ENCODE data around the gene CEP55.
A peak's percentile ranks its signal among the peaks of the same experiment; 100 is the strongest.

CEP55 gene

DNA sequence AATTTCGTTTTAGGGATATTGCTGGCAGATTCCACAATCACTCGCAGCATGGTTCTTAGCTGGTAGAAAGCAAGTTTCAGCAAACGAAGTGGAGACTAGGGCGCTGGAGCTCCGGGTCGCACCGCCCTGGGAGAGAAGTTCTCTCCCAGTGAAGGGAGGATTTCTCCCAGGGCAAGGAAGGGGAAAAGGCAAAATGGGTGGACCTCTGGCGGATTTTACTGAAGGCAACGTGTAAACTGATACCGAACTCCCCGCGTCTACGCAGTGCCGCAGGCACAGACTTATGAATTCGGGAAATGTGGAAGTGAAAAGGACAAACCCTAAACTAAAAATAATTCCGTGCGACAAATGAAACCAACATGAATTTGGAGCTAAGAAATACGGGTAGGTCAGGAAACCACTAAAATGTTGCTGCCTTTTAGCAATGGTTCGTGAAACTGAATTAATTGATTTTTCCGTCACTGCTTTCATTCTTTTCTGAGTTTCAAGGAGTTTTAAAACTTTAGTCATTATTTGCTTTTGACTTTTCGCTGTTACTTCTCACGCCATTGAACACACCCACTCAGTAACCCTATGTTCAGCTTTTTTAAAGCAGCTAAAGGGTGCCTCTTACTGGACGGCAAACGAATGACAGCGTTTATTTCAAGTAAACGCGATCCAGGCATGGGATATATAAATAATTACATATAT lies 14.1 kb upstream of the CEP55 start, which contains the start of gene MYOF:
TSS of gene MYOF (minus strand) at position 190 of the 690 bp plus-strand sequence. CDS start at position 50, 140 bp downstream.
- TF ChIP-seq, protein P1, sequence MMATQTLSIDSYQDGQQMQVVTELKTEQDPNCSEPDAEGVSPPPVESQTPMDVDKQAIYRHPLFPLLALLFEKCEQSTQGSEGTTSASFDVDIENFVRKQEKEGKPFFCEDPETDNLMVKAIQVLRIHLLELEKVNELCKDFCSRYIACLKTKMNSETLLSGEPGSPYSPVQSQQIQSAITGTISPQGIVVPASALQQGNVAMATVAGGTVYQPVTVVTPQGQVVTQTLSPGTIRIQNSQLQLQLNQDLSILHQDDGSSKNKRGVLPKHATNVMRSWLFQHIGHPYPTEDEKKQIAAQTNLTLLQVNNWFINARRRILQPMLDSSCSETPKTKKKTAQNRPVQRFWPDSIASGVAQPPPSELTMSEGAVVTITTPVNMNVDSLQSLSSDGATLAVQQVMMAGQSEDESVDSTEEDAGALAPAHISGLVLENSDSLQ (IDR thresholded peaks at IDR 0.05) = no peak
- TF ChIP-seq BHLHE40 (IDR thresholded peaks at IDR 0.05; ENCODE audit: borderline replicate concordance) (no peak), ARNT (IDR thresholded peaks at IDR 0.05) (no peak), SP1 (IDR thresholded peaks at IDR 0.05) (no peak), CTBP1 (IDR thresholded peaks at IDR 0.05; ENCODE audit: borderline replicate concordance) (no peak), ZNF384 (IDR thresholded peaks at IDR 0.05) (no peak), ELF4 (IDR thresholded peaks at IDR 0.05) (no peak), LEF1 (IDR thresholded peaks at IDR 0.05; ENCODE audit: borderline replicate concordance) (no peak), HDGF (IDR thresholded peaks at IDR 0.05; ENCODE audit: borderline replicate concordance) (no peak), TARDBP (IDR thresholded peaks at IDR 0.05) (no peak), SUZ12 (IDR thresholded peaks at IDR 0.05) (no peak), FOXK2 (IDR thresholded peaks at IDR 0.05) (no peak), NFRKB (IDR thresholded peaks at IDR 0.05) (no peak), L3MBTL2 (conservative IDR thresholded peaks at IDR 0.05) (no peak), FOXA1 (IDR thresholded peaks at IDR 0.05) (no peak), FOXM1 (IDR thresholded peaks at IDR 0.05; ENCODE audit: borderline replicate concordance) (no peak)
- POLR2A ChIA-PET = interaction anchor here (1.0 to 3.4 kb wide), 6 partner anchors 8 to 106 kb away, joined by 3 to 15 read pairs (median 8); partner anchors contain the start of gene CEP55
- DNase-seq (ENCODE audit: extremely low spot score) = peak; percentile 74
- CTCF ChIA-PET = interaction anchor here (0.6 to 4.0 kb wide), 22 partner anchors 9 to 567 kb away, joined by 3 to 127 read pairs (median 5); partner anchors contain the start of gene CEP55

DNA sequence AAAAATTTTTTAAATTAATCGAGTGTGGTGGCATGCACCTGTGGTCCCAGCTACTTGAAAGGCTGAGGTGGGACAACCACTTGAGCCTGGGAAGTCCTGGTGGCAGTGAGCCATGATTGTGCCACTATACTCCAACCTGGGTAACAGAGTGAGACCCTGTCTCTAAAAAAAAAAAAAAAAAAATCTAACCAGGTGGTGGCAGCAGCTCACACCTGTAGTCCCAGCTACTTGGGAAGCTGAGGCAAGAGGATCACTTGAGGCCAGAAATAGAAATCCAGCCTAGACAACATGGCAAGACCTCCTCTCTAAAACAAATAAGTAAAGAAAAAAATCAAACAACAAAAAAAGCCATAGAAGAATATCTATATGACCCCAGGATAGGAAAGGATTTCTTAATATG lies 10.7 kb upstream of the CEP55 start:
- POLR2A ChIA-PET = interaction anchor here (0.7 kb wide), 1 partner anchor 123 kb away, joined by 3 read pairs; no protein-coding TSS in a partner anchor
- TF ChIP-seq NFRKB (IDR thresholded peaks at IDR 0.05) = no peak
- no peak for TF ChIP-seq FOXM1 (IDR thresholded peaks at IDR 0.05; ENCODE audit: borderline replicate concordance)
- TF ChIP-seq LEF1 (IDR thresholded peaks at IDR 0.05; ENCODE audit: borderline replicate concordance) = no peak
- TF ChIP-seq SP1 (IDR thresholded peaks at IDR 0.05) = no peak
- no peak for TF ChIP-seq ARNT (IDR thresholded peaks at IDR 0.05)
- TF ChIP-seq ELF4 (IDR thresholded peaks at IDR 0.05) = no peak
- TF ChIP-seq, protein P1 (IDR thresholded peaks at IDR 0.05) = no peak
- no peak for TF ChIP-seq BHLHE40 (IDR thresholded peaks at IDR 0.05; ENCODE audit: borderline replicate concordance)
- no peak for TF ChIP-seq CTBP1 (IDR thresholded peaks at IDR 0.05; ENCODE audit: borderline replicate concordance)
- TF ChIP-seq ZNF384 (IDR thresholded peaks at IDR 0.05) = no peak
- CTCF ChIA-PET = interaction anchor here (0.7 to 1.5 kb wide), 2 partner anchors 110 to 195 kb away, joined by 4 to 6 read pairs; no protein-coding TSS in a partner anchor
- no peak for DNase-seq (ENCODE audit: extremely low spot score)

DNA sequence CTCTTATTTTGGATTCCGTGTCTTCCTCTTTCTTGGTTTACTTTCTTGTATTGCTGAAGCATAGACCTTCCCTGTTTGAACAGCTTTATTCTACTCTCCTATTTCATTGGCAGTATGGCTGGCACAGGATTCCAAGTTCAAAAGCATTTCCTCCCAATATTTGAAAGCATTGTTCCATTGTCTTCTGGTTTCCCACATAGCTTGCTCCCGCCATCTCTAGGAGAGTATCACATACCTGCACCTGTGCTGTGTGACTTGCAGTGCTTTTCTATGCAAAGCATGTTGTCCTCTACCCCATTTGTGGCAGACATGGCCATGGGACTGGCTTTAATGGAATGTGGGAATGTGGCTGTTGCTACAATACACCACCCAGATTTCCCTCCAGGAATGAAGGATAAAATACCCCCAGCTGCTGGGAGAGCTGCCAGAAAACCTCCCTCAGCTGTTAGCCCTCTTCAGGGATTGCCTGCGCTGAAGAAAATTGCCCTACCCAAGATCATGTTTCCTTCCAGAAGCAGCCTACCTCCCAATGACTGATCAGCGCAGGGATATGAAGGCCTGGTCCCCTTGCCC lies 7.4 kb upstream of the CEP55 start:
- no peak for TF ChIP-seq SP1 (IDR thresholded peaks at IDR 0.05)
- ChIA-PET CTCF (interaction anchor here (3.0 kb wide), 1 partner anchor 113 kb away, joined by 14 read pairs; no protein-coding TSS in a partner anchor), POLR2A (no interaction called here)
- no peak for DNase-seq (ENCODE audit: extremely low spot score)

DNA sequence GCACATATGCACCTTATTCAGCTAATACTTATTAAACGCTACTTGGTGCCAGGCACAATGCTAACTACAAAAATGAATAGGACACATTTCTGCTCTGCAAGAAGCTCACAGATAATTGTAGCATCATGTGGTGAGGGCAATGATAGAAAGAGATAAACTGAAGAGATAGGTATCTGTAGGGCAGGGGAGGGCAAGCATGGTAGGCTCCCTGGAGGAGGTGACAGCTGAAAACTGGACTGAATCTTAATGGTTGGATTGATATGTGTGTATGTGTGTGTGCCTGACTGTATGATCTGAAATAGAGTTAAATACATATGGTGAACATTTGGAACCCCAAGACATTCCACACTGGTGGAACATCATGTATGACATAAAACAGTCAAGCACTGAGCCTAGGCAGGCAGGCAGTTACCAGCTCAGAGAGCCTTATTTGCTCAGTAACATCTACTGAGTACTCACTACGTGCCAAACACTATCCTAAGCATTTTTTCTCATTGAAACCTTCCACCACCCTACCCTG lies 4.8 kb upstream of the CEP55 start:
- CTCF ChIA-PET = interaction anchor here (1.2 to 3.0 kb wide), 2 partner anchors 10 to 115 kb away, joined by 3 to 14 read pairs; partner anchors contain the start of gene MYOF
- no peak for TF ChIP-seq CTBP1 (IDR thresholded peaks at IDR 0.05; ENCODE audit: borderline replicate concordance)
- POLR2A ChIA-PET = no interaction called here

DNA sequence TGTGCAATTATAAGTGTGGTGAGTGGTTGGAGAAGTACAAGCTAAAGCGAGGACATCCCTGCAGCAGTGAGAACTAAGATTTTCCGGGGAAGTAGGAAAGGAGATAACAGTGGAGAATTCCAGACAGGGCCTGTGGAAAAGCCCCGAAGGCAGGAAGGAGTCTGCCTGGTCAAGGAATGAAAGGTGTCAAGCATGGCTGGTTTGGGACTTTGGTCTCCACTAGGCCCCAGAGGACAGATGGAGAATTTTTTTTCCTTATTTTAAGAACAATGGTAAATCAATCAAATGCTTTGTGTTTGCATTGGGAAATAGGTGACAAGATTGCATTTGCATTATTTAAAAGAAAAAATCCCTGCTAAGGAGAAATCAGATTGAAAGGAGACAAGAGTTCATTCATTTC lies 3.2 kb upstream of the CEP55 start:
- ChIA-PET POLR2A (interaction anchor here (1.0 kb wide), 1 partner anchor 56 kb away, joined by 3 read pairs; no protein-coding TSS in a partner anchor), CTCF (no interaction called here)
- DNase-seq (ENCODE audit: extremely low spot score) = peak; percentile 22
- no peak for TF ChIP-seq FOXK2 (IDR thresholded peaks at IDR 0.05)
- TF ChIP-seq HDGF (IDR thresholded peaks at IDR 0.05; ENCODE audit: borderline replicate concordance) = no peak

More for the DNA sequence above, 4.8 kb upstream of the CEP55 start:
- DNase-seq (ENCODE audit: extremely low spot score) = no peak

DNA sequence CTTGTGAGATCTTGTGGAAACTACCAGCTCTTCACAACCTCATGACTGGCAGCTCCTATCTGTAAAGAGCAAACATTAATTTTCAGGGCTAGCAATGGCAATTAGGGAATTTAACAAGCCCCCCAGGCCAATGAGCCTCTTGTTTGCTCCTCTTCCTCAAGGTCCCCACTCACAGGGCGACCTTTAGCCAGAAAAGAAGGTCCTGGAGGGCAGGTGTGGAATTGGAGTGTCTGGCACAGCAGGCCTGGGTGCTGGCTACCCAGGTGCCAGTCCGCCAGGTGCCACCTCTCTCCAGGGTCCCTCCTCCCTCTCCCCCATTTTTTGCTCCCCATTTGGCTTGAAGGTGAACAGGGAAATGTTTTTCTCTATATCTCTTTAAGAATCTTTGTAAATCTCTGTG lies 1.9 kb upstream of the CEP55 start:
- no peak for TF ChIP-seq FOXK2 (IDR thresholded peaks at IDR 0.05)
- TF ChIP-seq FOXA1 (IDR thresholded peaks at IDR 0.05) = no peak
- DNase-seq (ENCODE audit: extremely low spot score) = no peak
- ChIA-PET CTCF (interaction anchor here (1.3 kb wide), 1 partner anchor 12 kb away, joined by 7 read pairs; the partner anchor contains the start of gene MYOF), POLR2A (no interaction called here)

DNA sequence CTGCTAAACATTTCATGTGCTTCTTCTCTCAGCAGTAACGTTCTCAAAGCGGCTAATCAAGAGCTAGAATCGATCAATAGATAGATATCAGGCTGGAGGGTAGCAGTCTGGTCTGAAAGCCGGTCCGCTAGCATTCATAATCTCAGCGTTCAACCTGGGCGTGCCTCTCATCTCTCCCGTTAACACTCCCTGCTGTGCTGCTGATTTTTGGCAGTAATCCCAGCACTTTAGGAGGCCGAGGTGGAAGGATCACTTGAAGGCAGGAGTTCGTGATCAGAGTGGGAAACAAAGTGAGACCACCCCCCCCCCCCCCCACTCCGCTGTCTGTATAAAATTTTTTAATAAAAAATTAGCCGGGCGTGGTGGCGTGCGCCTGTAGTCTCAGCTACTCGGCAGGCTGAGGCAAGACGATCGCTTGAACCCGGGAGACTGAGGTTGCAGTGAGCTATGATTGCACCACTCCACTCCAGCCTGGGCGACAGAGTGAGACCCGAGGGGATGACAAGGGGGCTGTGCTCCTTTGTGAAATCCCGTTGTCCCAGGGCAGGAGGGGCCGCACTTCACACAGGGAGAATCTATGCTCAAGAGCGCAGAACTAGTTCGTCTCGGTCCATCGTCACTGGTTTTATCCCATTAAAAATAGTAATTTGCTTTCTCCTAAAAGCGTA lies 624 bp upstream of the CEP55 start:
- TF ChIP-seq SP1 (IDR thresholded peaks at IDR 0.05) (no peak), CTBP1 (IDR thresholded peaks at IDR 0.05; ENCODE audit: borderline replicate concordance) (no peak), L3MBTL2 (conservative IDR thresholded peaks at IDR 0.05) (peak; percentile 32; the same call in 1 of the 2 replicates), FOXK2 (IDR thresholded peaks at IDR 0.05) (no peak), ARNT (IDR thresholded peaks at IDR 0.05) (0 out of 2 replicates have a peak, but pooled peaks have one; percentile 24), NFRKB (IDR thresholded peaks at IDR 0.05) (no peak)
- ChIA-PET POLR2A (interaction anchor here (0.7 to 1.8 kb wide), 11 partner anchors 8 to 119 kb away, joined by 3 to 19 read pairs (median 4); partner anchors contain the start of gene MYOF), CTCF (interaction anchor here (1.0 to 1.6 kb wide), 3 partner anchors 13 to 119 kb away, joined by 3 to 6 read pairs (median 5); partner anchors contain the start of gene MYOF)
- peak; percentile 67 for DNase-seq (ENCODE audit: extremely low spot score)
